H9 (cell line): ENCODE results near the gene GARNL3. TPM values are rescaled to one million over a fixed set of nuclear protein-coding genes. Genes with fewer than 3 reads are reported as not detected.

Experiments used
- DNase-seq: peaks from one replicate; pipeline ENCODE4 v3.0.0-alpha.2; 2017
- H2AFZ ChIP-seq: one replicate; pipeline ENCODE4 v1.6.1; 2013; ENCODE audit warnings: mild to moderate bottlenecking, low read length, control low read depth, moderate library complexity
- H2AK5ac ChIP-seq: 2 replicates; pipeline ENCODE4 v1.6.1; 2013; ENCODE audit warnings: low read length, control low read depth, mixed read lengths; ENCODE audit not compliant: insufficient read length
- H2BK120ac ChIP-seq: one replicate; pipeline ENCODE4 v1.6.1; 2013; ENCODE audit warnings: low read depth, mild to moderate bottlenecking, low read length, control low read depth, inconsistent platforms; ENCODE audit not compliant: poor library complexity, severe bottlenecking
- H2BK12ac ChIP-seq: 2 replicates; pipeline ENCODE4 v1.6.1; 2013; ENCODE audit warnings: low read length, control low read depth, mixed read lengths, low read depth; ENCODE audit not compliant: insufficient read length
- H2BK15ac ChIP-seq: 2 replicates; pipeline ENCODE4 v1.6.1; 2013; ENCODE audit warnings: low read depth, low read length, control low read depth
- H2BK20ac ChIP-seq: one replicate; pipeline ENCODE4 v1.6.1; 2013; ENCODE audit warnings: low read depth, mild to moderate bottlenecking, low read length, control low read depth, inconsistent platforms; ENCODE audit not compliant: poor library complexity, severe bottlenecking
- H2BK5ac ChIP-seq: 2 replicates; pipeline ENCODE4 v1.6.1; 2013; ENCODE audit warnings: low read length, control low read depth, mixed read lengths; ENCODE audit not compliant: insufficient read length
- H3K14ac ChIP-seq: 2 replicates; pipeline ENCODE4 v1.6.1; 2013; ENCODE audit warnings: low read length, control low read depth; ENCODE audit not compliant: insufficient read depth
- H3K18ac ChIP-seq: 2 replicates; pipeline ENCODE4 v1.6.1; 2013; ENCODE audit warnings: low read depth, mild to moderate bottlenecking, mixed read lengths, low read length, control low read depth; ENCODE audit not compliant: insufficient read length
- H3K23ac ChIP-seq: 2 replicates; pipeline ENCODE4 v1.6.1; 2013; ENCODE audit warnings: low read length, control low read depth, mixed read lengths, low read depth; ENCODE audit not compliant: insufficient read length
- H3K23me2 ChIP-seq: 2 replicates; pipeline ENCODE4 v1.6.1; 2013; ENCODE audit warnings: low read depth, mild to moderate bottlenecking, mixed read lengths, low read length, control low read depth; ENCODE audit not compliant: insufficient read length, poor library complexity, severe bottlenecking
- H3K27ac ChIP-seq: 2 replicates; pipeline ENCODE4 v1.5.1; 2013; ENCODE audit warnings: low read length, control low read depth, mixed read lengths, low read depth; ENCODE audit not compliant: insufficient read length
- H3K27me3 ChIP-seq: 2 replicates; pipeline ENCODE4 v1.6.1; 2013; ENCODE audit warnings: low read length, control low read depth, inconsistent platforms; ENCODE audit not compliant: insufficient read depth
- H3K4ac ChIP-seq: 2 replicates; pipeline ENCODE4 v1.6.1; 2013; ENCODE audit warnings: low read depth, mild to moderate bottlenecking, control low read depth, inconsistent platforms, low read length, moderate library complexity
- H3K4me1 ChIP-seq: 2 replicates; pipeline ENCODE4 v1.6.1; 2013; ENCODE audit warnings: low read length, control low read depth, inconsistent platforms; ENCODE audit not compliant: insufficient read depth
- H3K4me2 ChIP-seq: 2 replicates; pipeline ENCODE4 v1.6.1; 2013; ENCODE audit warnings: low read length, control low read depth, mixed read lengths; ENCODE audit not compliant: insufficient read length, insufficient read depth
- H3K56ac ChIP-seq: 2 replicates; pipeline ENCODE4 v1.6.1; 2013; ENCODE audit warnings: low read depth, mild to moderate bottlenecking, mixed read lengths, low read length, control low read depth; ENCODE audit not compliant: insufficient read length
- H3K79me1 ChIP-seq: 2 replicates; pipeline ENCODE4 v1.6.1; 2013; ENCODE audit warnings: low read depth, mild to moderate bottlenecking, moderate library complexity, low read length, control low read depth, inconsistent platforms; ENCODE audit not compliant: insufficient read depth, poor library complexity, severe bottlenecking
- H3K79me2 ChIP-seq: 2 replicates; pipeline ENCODE4 v1.6.1; 2013; ENCODE audit warnings: low read length, control low read depth, inconsistent platforms; ENCODE audit not compliant: insufficient read depth
- H3K9ac ChIP-seq: 2 replicates; pipeline ENCODE4 v1.6.1; 2013; ENCODE audit warnings: low read length, control low read depth, mixed read lengths; ENCODE audit not compliant: insufficient read length; ENCODE audit errors: extremely low read depth
- H3K9me3 ChIP-seq: one replicate; pipeline ENCODE4 v1.6.1; 2013; ENCODE audit warnings: low read depth, low read length, inconsistent platforms; ENCODE audit not compliant: control insufficient read depth
- H3T11ph ChIP-seq: one replicate; pipeline ENCODE4 v1.6.1; 2013; ENCODE audit warnings: mild to moderate bottlenecking, low read length, control low read depth, inconsistent platforms
- H4K20me1 ChIP-seq: one replicate; pipeline ENCODE4 v1.6.1; 2013; ENCODE audit not compliant: control insufficient read depth, insufficient read length, insufficient read depth
- H4K5ac ChIP-seq: 2 replicates; pipeline ENCODE4 v1.6.1; 2013; ENCODE audit warnings: low read depth, mild to moderate bottlenecking, mixed read lengths, low read length, control low read depth; ENCODE audit not compliant: insufficient read length
- H4K8ac ChIP-seq: replicated peaks from 2 replicates; pipeline ENCODE4 v1.6.1; 2013; ENCODE audit warnings: low read length, control low read depth, mixed read lengths, low read depth; ENCODE audit not compliant: insufficient read length
- H4K91ac ChIP-seq: 2 replicates; pipeline ENCODE4 v1.6.1; 2013; ENCODE audit warnings: low read depth, mild to moderate bottlenecking, moderate library complexity, mixed read lengths, low read length, control low read depth; ENCODE audit not compliant: insufficient read length
- H3K27ac Mint-ChIP-seq, 3 experiments: 2 replicates in 2 of 3; 3 replicates in 1 of 3; pipeline ENCODE4 v1.8.0; 2020 to 2021; ENCODE audit warnings: mixed read lengths in 3 of 3, mild to moderate bottlenecking in 1 of 3, moderate library complexity in 1 of 3
- H3K27me3 Mint-ChIP-seq: 2 replicates; pipeline ENCODE4 v1.8.0; 2021; ENCODE audit warnings: low read depth, mild to moderate bottlenecking, moderate library complexity, mixed read lengths
- H3K36me3 Mint-ChIP-seq, 3 experiments: 2 replicates in 2 of 3; 3 replicates in 1 of 3; pipeline ENCODE4 v1.8.0; 2020 to 2021; ENCODE audit warnings: low read depth in 3 of 3, mixed read lengths in 3 of 3; ENCODE audit not compliant: insufficient read depth in 1 of 3
- H3K4me1 Mint-ChIP-seq, 2 experiments: 2 replicates each; pipeline ENCODE4 v1.8.0; 2020; ENCODE audit warnings: mixed read lengths in 2 of 2
- H3K4me3 Mint-ChIP-seq, 2 experiments: 2 replicates in 1 of 2; 3 replicates in 1 of 2; pipeline ENCODE4 v1.8.0; 2020 to 2021; ENCODE audit warnings: mild to moderate bottlenecking in 2 of 2, mixed read lengths in 2 of 2, moderate library complexity in 1 of 2
- H3K9me3 Mint-ChIP-seq, 2 experiments: 2 replicates in 1 of 2; 3 replicates in 1 of 2; pipeline ENCODE4 v1.8.0; 2020; ENCODE audit warnings: mild to moderate bottlenecking in 2 of 2, mixed read lengths in 2 of 2, moderate library complexity in 1 of 2
- CTCF ChIP-seq: fragments of 200-600 bp; sonication (generic); conservative IDR thresholded peaks from 3 replicates; pipeline ENCODE4 v1.8.0; 2021; ENCODE audit warnings: antibody characterized with exemption, mild to moderate bottlenecking
- WGBS: extraction: QIAGEN DNeasy Blood & Tissue Kit; methylation state at CpG from one replicate; pipeline ENCODE4 v1.1.7; 2013; ENCODE audit warnings: missing lambda C conversion rate, low lambda C conversion rate, mixed read lengths; ENCODE audit not compliant: insufficient read length; ENCODE audit errors: extremely low coverage; 5-methylcytosine and 5-hydroxymethylcytosine counted together
- total RNA-seq: library from RNA; stranded (reverse); gene quantifications from 2 replicates; pipeline ENCODE4 v1.2.1, GENCODE V29; 2021

GARNL3 gene
- total RNA-seq, 1 experiment from 2014 or later, result 8.7 TPM

- Mint-ChIP-seq H3K27me3 (no peaks in the 10 kb centered on the region), H3K36me3 (no peaks in the 10 kb centered on the region; a peak in 1 of 7 replicates), H3K9me3 (no peaks in the 10 kb centered on the region), H3K27ac (no peak overlapping the region), H3K4me3 (no peak overlapping the region), H3K4me1 (0 out of 4 replicates have a peak, but pooled peaks cover 0 to 5% of the 10 kb centered on the region in 2 experiments)
- H3K18ac ChIP-seq, result no peak overlapping the region
- no peak overlapping the region for H4K91ac ChIP-seq
- H4K5ac ChIP-seq, result no peak overlapping the region
- H3K27ac ChIP-seq, result no peak overlapping the region
- H2BK120ac ChIP-seq, result no peak overlapping the region
- no peak overlapping the region for H3K9ac ChIP-seq
- no peak overlapping the region for H2BK12ac ChIP-seq
- H2AFZ ChIP-seq, result no peak overlapping the region
- H2BK15ac ChIP-seq, result no peak overlapping the region
- no peaks in the 10 kb centered on the region for H3K27me3 ChIP-seq
- no peak overlapping the region for H2AK5ac ChIP-seq
- H2BK20ac ChIP-seq, result no peak overlapping the region
- H3K4ac ChIP-seq, result no peak overlapping the region
- H2BK5ac ChIP-seq, result no peak overlapping the region
- H3K56ac ChIP-seq, result no peak overlapping the region
- H4K8ac ChIP-seq, result no peak overlapping the region
- H3K9me3 ChIP-seq, result no peaks in the 10 kb centered on the region
- no peaks in the 10 kb centered on the region for H3K79me1 ChIP-seq
- no peak for TF ChIP-seq CTCF
- DNase-seq, result no peak
- no peaks in the 10 kb centered on the region for H3K79me2 ChIP-seq
- no peak overlapping the region for H3K23ac ChIP-seq
- H3K14ac ChIP-seq, result no peak overlapping the region
- no CpG with 5 or more reads among the region's 4 CpGs for WGBS
- no peaks in the 10 kb centered on the region for H3K4me1 ChIP-seq
- H3T11ph ChIP-seq, result no peak overlapping the region
- H3K4me2 ChIP-seq, result no peak overlapping the region
- H3K23me2 ChIP-seq, result no peaks in the 10 kb centered on the region
- no peaks in the 10 kb centered on the region for H4K20me1 ChIP-seq
Observed at GRCh38 chr9:127291246-127291778, 26.7 kb downstream of the GARNL3 start.
